Measurements from ENCODE around the gene RIT2.
"Not testable (repeated sequence)": the region's sequence is repeated elsewhere in the genome, so short reads cannot be mapped to it uniquely, and the experiment has no call there.

Gene RIT2

DNA sequence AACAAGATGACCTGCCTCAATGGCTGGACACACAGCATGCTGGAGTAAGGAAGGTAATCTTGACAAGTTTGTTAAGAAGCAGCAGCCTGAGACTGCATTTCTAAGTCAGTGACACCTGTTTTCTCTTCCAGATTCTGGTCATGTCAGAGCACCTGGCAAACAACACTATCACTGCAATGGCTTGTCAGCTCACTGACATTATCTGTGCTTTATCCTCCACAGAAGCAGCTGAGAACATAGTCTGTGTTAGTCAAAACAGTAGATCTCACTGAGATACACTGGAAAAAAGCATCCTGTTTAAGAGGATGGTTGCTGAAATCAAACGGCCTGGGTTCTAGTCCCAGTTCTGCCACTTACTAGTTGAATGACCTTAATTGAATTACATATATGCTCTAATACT is 355.2 kb downstream of the RIT2 start:
- DNase-seq (ENCODE audit: low read depth): no peak

DNA sequence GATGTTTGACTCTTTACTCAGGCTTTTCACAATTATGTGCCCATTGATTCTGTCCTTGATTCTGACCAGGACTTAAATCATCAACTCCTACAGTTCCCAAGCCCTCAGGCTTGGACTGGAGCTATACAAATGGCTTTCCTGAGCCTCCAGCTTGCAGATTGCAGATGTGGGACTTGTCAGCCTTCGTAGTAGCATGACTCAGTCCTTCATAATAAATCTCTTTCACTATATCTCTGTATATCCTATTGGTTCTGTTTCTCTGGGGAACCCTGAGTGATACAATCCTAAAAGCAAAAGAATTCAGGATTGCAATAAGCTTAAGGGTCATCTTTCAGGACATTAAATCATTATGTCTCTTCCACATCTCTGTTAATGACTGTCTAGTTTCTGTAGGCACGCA is 356.6 kb downstream of the RIT2 start:
- DNase-seq (ENCODE audit: low read depth): no peak

DNA sequence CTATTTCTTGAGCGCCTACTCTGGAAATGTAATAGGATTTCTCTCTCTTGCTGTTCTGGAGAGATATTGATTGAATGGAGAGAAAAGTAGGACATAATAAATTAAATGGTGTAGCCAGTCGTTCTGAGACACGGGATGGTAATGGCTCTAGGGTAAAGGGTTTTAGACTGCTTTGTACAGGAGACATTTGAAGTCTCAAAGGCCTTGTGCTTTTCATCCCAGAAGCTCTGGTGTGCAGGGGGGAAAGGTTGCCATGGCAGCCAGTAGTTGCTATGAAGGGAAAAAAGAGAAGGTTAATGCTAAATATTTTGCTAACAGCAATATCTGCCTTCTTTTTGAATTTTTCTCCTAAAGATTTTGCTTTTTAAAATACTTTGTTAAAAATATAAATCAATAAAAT is 359.3 kb downstream of the RIT2 start:
- no peak for DNase-seq (ENCODE audit: low read depth)

DNA sequence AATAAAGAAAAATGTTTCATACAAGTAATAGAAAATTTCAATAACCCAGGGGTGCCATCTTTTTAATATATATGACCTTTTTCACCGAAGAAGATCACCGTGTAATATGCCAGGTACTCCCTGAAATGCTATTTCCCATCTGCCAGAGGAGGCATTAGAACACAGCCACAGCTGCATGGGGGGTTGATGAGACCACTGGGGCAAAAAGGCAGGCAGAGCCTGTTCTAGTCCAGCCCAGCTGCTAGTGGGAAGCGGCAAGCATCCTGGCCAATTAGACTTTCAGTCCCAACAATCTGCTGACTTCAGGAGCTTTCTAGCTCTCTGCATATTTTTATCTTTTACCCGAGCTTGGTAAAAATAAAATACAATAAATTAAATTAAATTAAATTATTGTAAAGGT is 362.6 kb downstream of the RIT2 start:
- DNase-seq (ENCODE audit: low read depth): no peak

DNA sequence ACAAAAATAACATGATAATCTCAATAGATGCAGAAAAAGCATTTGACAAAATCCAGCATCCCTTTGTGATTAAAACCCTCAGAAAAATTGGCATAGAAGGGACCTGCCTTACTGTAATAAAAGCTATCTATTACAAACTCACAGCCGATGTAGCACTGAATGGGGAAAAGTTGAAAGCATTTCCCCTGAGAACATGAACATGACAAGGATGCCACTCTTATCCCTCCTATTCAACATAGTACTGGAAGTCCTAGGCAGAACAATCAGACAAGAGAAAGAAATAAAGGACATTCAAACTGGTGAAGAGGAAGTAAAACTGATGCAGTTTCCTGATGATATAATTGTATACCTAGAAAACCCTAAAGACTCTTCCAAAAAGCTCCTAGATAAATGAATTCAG is 368.7 kb downstream of the RIT2 start:
- no peak for DNase-seq (ENCODE audit: low read depth)

DNA sequence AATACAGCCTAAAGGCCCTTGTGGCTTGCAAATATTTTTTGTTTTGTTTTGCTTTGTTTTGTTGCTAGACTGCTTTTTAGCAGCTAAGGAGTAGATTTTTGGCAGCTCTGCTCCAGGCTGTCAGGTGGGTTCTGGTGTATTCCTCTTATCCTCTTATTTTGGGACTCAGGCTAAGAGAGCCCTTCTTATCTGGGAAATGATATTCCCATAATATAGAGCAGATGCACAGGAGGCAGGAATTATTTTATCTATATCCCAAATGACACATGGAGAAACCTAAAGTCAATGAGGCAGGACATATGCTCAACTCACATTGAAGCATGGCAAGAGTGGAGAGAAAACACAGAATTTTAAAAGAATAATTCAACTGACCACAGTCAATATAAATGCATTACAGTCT is 369.6 kb downstream of the RIT2 start:
- no peak for DNase-seq (ENCODE audit: low read depth)

DNA sequence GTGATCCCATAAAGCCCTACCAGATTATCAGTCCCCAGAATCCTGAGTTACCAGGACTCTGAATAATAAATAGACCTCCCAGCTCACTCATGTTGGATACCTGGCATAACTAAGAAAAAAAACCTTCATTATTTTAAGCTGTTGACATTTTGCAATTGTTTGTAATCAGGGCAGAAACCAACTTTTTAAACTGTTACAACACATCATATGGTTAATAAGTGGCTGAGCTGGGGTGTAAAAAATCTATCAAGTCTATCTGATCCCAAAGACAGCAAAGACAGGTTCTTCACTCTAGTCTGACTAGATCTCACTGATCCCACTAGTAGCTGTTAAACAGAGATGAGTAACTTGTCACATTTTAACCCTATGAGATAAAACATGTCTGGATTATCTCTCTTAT is 370.3 kb downstream of the RIT2 start:
- DNase-seq (ENCODE audit: low read depth): no peak

DNA sequence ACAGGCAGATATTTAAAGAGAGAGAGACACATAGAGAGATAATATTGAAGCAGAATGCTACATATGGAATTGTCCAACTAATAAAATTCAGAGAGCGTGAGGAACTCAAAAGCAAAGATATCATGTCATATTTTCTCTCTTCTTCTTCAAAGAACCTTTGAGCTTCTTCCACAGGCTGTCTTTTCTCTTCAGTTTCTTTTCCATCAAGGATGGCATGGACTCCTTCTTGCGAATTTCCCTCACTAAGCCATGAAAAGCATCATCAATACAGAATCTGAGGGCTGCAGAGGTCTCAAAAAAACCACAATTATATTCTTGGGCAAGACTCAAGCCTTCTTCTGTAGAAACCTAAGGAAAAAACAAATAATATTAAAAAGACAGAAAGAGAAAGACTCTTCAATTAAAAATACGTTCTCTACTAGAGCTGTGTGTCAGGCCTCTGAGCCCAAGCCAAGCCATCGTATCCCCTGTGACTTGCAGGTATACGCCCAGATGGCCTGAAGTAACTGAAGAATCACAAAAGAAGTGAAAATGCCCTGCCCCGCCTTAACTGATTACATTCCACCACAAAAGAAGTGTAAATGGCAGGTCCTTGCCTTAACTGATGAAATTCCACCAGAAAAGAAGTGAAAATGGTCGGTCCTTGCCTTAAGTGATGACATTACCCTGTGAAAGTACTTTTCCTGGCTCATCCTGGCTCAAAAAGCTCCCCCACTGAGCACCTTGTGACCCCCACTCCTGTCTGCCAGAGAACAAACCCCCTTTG is 371.9 kb downstream of the RIT2 start:
- no peak for DNase-seq (ENCODE audit: low read depth)

DNA sequence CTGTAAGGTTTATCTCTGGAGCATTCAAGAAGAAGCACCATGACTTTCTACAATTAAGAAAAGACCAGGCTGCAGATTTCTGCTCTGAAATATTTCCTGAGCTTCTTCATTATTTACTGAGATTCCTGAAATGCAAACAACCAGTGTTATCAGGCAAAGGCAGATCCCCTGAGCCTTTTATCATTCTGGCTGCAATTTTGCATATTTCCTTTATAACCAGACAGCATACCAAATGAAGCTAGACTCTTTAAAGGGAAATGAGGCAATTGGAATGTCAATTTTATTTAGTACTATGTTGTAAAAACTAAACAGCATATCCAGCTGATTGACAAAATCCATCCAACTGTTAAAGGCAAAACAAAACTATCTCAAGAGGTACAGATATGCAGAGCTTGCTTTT is 372.5 kb downstream of the RIT2 start:
- DNase-seq (ENCODE audit: low read depth): no peak

DNA sequence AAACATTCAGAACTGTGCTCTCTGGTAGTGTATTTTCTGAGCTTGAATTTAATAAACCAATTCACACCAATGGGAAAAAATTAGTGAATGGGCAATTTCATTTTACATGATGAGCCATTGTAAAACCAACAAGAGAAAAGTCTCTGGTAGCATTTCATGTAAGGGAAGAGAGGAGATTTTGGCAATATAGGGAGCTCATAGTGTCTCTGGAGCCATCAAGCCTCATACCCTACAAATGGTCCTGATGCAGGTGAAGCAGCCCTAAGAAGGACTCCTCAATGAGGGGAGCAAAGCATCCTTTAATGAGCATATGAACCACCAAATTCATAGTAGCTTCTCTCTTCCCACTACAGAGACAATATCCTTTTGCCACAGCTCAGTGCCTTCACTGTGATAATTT is 373.0 kb downstream of the RIT2 start:
- no peak for DNase-seq (ENCODE audit: low read depth)

DNA sequence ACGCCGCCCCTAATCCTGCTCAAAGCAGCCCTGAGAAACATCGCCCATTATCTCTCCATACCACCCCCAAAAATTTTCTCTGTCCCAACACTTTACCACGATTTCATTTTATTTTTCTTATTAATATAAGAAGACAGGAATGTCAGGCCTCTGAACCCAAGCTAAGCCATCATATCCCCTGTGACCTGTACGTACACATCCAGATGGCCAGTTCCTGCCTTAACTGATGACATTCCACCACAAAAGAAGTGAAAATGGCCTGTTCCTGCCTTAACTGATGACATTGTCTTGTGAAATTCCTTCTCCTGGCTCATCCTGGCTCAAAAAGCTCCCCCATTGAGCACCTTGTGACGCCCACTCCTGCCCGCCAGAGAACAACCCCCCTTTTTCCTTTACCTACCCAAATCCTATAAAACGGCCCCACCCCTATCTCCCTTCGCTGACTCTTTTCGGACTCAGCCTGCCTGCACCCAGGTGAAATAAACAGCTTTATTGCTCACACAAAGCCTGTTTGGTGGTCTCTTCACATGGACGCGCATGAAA is 373.6 kb downstream of the RIT2 start:
- not testable (repeated sequence) for DNase-seq (ENCODE audit: low read depth)

DNA sequence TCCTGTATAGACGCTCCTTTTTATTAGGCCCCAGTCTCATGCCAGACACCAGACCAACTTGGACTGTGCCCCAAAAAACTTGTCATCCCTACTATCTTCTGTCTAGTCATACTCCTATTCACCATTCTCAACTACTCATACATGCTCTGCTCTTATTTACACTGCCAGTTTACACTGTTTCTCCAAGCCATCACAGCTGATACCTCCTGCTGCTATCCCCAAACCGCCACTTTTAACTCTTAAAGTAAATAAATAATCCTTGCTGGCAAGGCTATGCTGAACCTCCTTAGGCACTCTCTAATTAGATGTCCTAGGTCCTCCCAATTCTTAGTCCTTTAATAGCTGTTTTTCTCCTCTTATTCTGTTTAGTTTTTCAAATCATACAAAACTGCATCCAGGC is 374.2 kb downstream of the RIT2 start:
- DNase-seq (ENCODE audit: low read depth): not testable (repeated sequence)

DNA sequence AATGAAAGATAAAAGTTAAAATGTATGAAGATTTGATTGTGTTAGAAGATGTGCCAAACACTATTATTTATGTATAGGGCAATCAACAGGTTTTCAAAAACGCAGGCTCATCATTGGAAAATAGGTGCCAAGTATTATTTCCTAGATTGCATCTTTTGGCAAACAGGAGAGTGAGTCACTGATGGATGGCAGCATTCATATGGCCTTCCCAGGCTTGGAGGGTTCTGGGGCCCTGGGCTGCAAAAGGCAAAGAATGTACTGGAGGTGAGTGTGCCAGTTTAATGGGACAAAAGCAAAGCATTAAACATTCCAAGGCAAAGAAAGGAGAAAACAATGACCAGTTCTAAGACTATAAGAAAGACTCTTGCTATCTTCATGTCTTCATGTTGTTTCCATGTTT is 379.4 kb downstream of the RIT2 start:
- no peak for DNase-seq (ENCODE audit: low read depth)

DNA sequence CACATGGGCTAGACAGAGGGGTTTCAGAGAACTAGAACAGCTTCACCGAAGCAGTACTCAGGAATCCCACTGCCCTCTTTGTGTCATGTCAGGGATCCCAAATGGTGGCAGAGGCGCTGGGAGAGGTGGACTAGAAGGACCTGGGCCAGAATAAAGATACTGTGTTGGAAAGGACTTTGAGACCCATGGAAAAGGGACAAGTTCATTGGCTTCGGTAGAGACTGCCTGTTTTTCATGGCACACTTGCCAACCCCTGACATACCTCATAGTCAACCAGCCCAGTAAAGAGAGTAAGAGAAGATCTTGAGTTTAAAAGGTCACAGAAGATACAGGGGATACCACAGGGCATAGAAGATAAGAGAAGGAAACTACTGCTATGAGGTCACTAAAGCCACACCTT is 381.0 kb downstream of the RIT2 start:
- DNase-seq (ENCODE audit: low read depth): no peak

DNA sequence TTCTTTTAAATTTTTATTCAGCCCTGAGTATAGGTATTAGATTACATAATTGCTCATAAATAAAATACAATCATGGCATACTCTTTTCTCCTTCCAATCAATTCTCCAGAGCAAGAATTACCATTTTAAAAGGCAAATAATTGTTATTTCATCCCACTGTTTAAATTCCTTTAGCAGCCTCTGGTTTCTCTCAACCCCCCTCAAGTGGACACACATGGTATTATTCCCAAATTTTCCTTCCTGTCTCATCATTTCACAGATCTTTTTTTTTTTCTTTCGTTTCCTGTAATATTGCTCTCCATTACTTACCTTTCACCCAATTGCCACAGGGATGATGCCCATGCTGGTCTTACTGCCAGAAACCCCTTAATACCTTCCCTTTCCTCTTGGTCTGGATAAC is 385.2 kb downstream of the RIT2 start:
- no peak for DNase-seq (ENCODE audit: low read depth)

DNA sequence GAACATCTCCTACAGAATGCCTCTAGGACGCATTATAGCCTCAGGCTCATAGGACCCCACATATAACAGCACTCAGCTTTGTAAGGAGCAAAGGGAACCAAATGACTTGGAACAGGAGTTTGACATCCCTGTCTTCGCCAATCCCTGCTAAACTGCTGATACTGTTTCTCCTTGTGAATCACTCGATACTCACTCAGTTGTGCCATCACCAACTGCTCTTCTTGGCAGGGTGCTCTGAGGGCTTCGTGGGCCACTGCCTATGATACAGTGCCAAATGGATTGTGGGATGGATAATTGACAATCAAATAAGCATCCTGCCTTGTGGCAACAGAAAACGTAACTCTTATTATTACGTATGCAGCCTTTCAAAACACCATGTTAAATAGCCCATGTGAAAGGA is 396.3 kb downstream of the RIT2 start:
- DNase-seq (ENCODE audit: low read depth): no peak

DNA sequence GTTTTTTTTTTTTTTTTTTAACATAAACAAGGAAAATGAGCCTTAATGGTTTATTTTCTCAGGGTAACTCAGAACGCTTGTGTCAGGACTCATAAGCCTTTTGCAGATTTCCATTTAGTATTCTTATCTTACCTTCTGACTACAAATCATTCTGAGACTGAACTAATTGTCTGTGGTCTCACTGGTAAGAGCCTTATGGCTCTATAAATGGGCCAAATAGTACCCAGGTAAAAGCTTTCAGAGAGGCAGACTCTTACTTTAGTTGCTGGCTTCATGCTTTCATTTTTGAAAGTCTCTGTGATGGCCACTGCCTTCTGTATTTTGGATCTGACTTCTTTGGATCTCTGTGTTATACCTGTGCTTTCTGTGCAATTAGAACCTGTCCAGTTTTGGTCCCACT is 403.4 kb downstream of the RIT2 start:
- no peak for DNase-seq (ENCODE audit: low read depth)

DNA sequence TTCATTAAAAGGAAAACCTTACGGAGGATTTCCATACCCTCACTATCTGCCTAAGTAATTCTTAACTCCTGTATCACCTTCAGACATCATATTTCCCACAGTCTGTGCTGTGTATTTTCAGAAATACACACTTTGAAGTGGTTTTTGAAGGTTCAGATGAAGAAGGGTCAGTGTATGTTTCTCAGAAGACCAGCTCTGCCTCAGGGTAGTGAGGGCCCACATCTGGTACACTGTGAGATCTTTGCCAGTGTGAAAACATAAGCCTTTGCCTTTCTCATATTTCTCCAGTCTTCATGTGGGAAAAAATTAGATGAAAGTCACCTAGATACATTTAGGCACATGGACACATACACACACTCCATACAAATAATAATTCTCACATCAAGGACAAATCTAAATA is 408.4 kb downstream of the RIT2 start:
- DNase-seq (ENCODE audit: low read depth): no peak

DNA sequence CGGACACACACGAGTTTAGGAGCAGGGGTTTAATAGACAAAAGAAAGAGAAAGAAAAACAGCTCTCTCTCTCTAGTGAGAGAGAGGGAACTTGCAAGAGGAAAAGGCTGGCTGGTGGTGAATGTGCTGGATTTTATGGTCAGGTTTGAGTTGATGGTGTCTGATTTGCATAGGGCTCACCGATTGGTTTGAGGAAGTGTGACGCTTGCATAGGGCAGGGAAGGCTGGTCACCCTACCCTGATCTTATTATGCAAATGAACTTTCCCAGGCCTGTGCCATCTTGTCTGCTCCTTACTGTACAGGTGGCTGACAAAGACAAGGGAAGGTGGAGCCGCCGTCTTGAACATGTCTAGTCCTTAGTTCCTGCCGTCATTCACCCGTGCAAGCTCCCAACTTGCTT is 408.9 kb downstream of the RIT2 start:
- DNase-seq (ENCODE audit: low read depth): no peak

DNA sequence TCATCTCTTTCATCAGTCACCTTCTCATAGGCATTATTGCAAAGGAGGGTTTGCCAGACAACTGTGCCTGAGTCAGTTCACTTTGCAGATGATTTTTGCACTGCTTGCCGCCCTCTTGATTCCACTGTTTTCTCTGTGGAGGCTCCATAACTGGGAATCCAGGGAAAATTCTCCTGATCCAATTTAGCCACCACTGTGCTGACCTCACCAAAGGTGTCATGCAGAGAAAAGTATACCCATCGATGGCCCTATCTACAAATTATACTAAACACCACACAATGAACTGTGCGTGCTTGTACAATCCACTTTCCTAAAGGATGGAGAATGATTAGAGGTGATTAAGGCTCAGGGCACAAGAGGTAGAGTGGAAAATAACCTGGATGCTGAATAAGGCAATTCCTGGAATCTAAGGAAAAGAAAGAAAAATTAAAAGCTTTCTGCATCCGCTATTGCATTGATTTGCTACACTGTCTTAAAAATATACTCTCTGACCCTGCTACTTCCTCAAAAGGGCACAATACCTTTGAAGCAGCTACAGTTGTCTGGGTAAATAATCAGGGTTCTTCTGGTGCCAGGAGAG is 409.4 kb downstream of the RIT2 start:
- no peak for DNase-seq (ENCODE audit: low read depth)

Measured in stimulated activated CD8-positive, alpha-beta memory T cell treated with anti-CD3 and anti-CD28 coated beads, Interleukin-15, amount 100 ng/mL, for 24 hours (primary cell).